GM06990 (cell line): ENCODE data around the gene OR2S2.
"Not testable (repeated sequence)": the region's sequence is repeated elsewhere in the genome, so short reads cannot be mapped to it uniquely, and the experiment has no call there.

Source experiments
- DNase-seq: peaks from one replicate; pipeline ENCODE4 v3.0.0-alpha.2; 2011; ENCODE audit not compliant: insufficient read length; ENCODE audit errors: extremely low read depth
- H3K27me3 ChIP-seq: replicated peaks from 2 replicates; pipeline ENCODE4 v1.6.0; 2011; ENCODE audit warnings: low read length; ENCODE audit not compliant: control insufficient read depth, insufficient read depth
- H3K36me3 ChIP-seq: 2 replicates; pipeline ENCODE4 v1.5.1; 2011; ENCODE audit warnings: low read length; ENCODE audit not compliant: control insufficient read depth, insufficient read depth
- H3K4me3 ChIP-seq: replicated peaks from 2 replicates; pipeline ENCODE4 v1.5.1; 2011; ENCODE audit warnings: low read depth, mild to moderate bottlenecking, control low read depth, low read length
- TF ChIP-seq, protein P1 (sequence below): IDR thresholded peaks from 2 replicates; pipeline ENCODE4 v1.5.1; 2011; ENCODE audit warnings: low read length, control low read depth, mild to moderate bottlenecking, inconsistent platforms; ENCODE audit not compliant: insufficient read depth, poor library complexity, severe bottlenecking

The OR2S2 gene, protein sequence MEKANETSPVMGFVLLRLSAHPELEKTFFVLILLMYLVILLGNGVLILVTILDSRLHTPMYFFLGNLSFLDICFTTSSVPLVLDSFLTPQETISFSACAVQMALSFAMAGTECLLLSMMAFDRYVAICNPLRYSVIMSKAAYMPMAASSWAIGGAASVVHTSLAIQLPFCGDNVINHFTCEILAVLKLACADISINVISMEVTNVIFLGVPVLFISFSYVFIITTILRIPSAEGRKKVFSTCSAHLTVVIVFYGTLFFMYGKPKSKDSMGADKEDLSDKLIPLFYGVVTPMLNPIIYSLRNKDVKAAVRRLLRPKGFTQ

DNA sequence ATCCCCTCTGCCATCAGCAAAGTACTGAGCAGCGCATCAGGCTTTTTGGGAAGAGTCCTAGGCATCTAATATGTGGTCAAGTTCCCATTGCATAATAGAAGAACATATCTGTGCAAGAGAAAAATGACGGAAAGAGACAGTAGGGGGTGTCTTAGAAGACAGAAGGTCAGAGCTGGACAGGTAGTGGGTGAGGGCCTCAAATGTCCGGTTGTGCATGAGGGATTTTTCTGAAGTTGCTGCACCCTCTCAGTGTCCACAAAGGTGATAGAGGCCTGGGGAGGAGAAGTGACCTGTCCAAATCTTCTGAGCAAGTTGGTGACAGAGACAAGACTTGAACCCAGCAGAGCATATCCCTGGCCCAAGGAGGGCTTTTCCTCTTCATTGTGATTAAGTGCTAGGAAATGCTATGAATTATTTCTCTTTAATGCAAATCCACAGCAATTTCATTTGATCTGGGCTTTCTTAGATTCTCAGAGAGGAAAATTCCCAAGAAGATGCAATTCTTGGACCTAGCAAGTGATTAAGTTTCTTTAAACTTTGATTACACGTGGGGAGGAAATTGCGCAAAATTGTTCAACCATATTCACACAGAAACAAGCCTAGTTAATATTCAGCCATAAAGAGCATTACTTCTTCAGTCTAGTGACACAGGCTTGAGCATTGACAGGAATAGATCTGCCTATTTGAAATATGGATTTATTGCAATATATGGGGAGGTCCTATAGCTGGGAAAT, at the start of gene OR2S2:
Gene OR2S2, minus strand, starts transcription at position 51 of the 734 bp plus-strand sequence. CDS start 56 bp downstream, outside the sequence.
- H3K36me3 ChIP-seq: no peaks in the 10 kb centered on the region

DNA sequence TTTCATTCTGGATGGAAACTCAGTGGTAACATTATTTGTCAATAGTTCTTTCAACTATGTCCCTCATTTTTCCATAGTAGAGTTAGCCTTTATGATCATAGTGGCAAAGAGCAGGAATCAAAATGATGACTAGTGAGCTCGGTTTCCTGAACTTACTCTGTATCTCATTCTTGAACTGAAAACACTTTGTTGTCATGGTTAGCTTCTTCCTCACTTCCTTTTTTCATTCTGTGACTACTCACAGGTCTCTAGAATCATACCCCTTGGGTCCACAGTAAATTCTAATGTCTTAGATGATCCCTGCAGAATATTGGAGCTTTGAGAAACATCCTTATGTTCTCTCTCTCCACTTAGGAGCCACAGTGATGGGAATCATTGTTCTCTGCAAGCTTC, 49.4 kb upstream of the OR2S2 start:
- Histone ChIP-seq H3K4me3 (no peak overlapping the region), H3K36me3 (no peaks in the 10 kb centered on the region), H3K27me3 (no peaks in the 10 kb centered on the region; the same call in 1 of the 2 replicates)
- TF ChIP-seq, protein P1, sequence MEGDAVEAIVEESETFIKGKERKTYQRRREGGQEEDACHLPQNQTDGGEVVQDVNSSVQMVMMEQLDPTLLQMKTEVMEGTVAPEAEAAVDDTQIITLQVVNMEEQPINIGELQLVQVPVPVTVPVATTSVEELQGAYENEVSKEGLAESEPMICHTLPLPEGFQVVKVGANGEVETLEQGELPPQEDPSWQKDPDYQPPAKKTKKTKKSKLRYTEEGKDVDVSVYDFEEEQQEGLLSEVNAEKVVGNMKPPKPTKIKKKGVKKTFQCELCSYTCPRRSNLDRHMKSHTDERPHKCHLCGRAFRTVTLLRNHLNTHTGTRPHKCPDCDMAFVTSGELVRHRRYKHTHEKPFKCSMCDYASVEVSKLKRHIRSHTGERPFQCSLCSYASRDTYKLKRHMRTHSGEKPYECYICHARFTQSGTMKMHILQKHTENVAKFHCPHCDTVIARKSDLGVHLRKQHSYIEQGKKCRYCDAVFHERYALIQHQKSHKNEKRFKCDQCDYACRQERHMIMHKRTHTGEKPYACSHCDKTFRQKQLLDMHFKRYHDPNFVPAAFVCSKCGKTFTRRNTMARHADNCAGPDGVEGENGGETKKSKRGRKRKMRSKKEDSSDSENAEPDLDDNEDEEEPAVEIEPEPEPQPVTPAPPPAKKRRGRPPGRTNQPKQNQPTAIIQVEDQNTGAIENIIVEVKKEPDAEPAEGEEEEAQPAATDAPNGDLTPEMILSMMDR: no peak
- DNase-seq: peak; percentile 20

More for the DNA sequence above, at the start of gene OR2S2:
- DNase-seq: no peak
- no peaks in the 10 kb centered on the region; the same call in none of the 2 replicates for H3K27me3 ChIP-seq
- H3K4me3 ChIP-seq: no peak within 1 kb of the TSS
- TF ChIP-seq, protein P1: no peak

DNA sequence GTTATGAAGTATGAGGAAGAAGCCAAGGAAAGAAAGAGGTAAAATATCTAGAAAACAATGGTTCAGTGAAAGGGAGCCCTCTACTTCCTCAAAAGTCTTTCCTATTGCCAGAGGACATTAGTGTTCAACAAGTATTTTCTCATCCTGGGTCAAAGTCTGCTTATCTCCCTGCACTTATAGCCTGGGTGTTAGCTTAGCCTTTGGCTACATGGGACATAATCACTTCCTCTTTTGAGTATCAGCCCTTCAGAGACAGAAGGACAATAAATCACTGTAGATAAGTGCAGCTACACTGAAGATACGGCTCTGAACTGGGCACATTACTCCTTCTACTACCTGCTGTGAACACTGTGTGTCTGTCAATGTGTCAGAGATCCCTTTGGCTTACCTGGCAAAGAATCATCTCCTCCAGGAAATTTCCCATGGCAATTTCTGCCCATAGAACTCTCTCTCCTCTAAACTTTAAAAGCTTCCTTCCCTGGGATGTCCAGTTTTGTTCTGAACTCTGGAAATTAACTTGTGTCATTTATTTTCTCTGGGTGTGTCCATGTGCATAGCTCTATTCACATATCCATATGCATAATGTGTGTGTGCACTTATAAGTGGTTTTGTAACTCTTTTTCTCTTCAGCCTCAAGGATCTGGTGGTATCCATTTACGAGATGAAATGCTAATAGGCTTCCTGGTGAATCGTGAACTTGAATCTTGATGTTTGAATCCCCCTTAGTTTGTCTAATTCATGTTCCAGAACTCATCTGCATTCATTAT, 48.8 kb upstream of the OR2S2 start:
- no peak for DNase-seq
- no peak overlapping the region for H3K4me3 ChIP-seq
- H3K36me3 ChIP-seq: no peaks in the 10 kb centered on the region
- peaks cover 2% of the 10 kb centered on the region for H3K27me3 ChIP-seq
- TF ChIP-seq, protein P1: no peak

DNA sequence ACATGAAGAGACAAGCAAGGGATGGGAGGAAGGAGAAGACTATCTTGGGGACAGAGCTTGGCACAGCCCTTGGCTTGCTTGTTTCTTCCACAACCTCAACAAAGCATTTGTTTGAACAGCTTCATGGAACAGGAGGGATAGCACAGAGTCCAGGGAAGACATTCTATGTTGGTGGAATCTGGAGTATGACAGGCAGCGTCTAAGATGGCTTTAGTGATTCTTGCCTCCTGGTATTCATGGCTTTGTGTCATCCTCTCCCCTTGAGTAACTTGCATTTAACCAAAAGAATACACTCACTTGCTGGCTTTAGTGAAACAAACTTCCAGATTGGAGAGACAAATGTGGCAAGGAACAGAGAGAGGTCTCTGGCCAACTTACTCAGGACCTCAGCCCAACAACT, 47.9 kb upstream of the OR2S2 start:
- TF ChIP-seq, protein P1: no peak
- DNase-seq: no peak
- H3K27me3 ChIP-seq: peaks cover 2% of the 10 kb centered on the region
- H3K4me3 ChIP-seq: no peak overlapping the region
- H3K36me3 ChIP-seq: no peaks in the 10 kb centered on the region

DNA sequence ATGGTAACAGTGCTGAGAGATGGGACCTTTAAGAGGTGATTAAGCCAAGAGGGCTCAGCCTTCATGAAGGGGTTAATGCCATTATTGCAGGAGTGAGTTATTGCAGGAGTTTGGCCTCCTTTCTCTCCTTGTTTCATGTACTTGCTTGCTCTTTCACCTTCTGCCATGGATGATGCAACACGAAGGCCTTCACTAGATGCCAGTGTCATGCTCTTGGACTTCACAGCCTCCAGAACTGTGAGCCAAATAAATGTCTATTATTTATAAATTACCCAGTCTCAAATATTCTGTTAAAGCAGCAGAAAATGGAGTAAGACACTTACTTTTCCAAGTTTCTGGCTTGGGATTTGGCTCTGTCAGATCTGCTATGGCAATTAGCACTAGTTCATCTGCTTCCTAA, 40.4 kb upstream of the OR2S2 start:
- TF ChIP-seq, protein P1: no peak
- no peaks in the 10 kb centered on the region for H3K36me3 ChIP-seq
- H3K4me3 ChIP-seq: no peak overlapping the region
- DNase-seq: no peak
- H3K27me3 ChIP-seq: peaks cover 4% of the 10 kb centered on the region

DNA sequence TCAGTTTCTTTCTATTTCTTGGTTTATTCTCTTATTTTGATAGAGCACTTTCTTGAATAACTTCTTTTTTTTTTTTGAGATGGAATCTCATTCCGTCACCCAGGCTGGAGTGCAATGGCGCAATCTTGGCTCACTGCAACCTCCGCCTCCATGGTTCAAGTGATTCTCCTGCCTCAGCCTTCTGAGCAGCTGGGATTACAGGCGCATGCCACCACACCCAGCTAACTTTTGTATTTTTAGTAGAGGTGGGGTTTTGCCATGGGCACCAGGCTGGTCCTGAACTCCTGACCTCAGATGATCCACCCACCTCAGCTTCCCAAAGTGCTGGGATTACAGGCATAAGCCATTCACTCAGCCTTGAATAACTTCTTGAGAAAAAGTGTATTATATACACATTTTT, 39.1 kb upstream of the OR2S2 start:
- not testable (repeated sequence) for H3K27me3 ChIP-seq, H3K36me3 ChIP-seq, DNase-seq, H3K4me3 ChIP-seq
